SJCRH30 (cell line): ENCODE results near the gene GPR17. TPM values are rescaled to one million over a fixed set of nuclear protein-coding genes. Genes with fewer than 3 reads are reported as not detected.
A peak's percentile ranks its signal among the peaks of the same experiment; 100 is the strongest.

ENCODE experiments used
- DNase-seq, 2 experiments: peaks; one replicate each; pipeline ENCODE4 v3.0.0-alpha.2; 2015 to 2020
- H3K27ac ChIP-seq: fragments of 250-450 bp; sonication (Bioruptor Pico); 2 replicates; pipeline ENCODE4 v1.5.1; 2020; ENCODE audit warnings: mild to moderate bottlenecking, moderate library complexity
- H3K27me3 ChIP-seq: fragments of 250-450 bp; sonication (Bioruptor Pico); 2 replicates; pipeline ENCODE4 v1.5.1; 2020; ENCODE audit warnings: mild to moderate bottlenecking, moderate library complexity
- H3K36me3 ChIP-seq: fragments of 250-450 bp; sonication (Bioruptor Pico); 2 replicates; pipeline ENCODE4 v1.5.1; 2020; ENCODE audit warnings: mild to moderate bottlenecking, moderate library complexity
- H3K4me1 ChIP-seq: fragments of 250-450 bp; sonication (Bioruptor Pico); 2 replicates; pipeline ENCODE4 v1.5.1; 2020; ENCODE audit warnings: mild to moderate bottlenecking, moderate library complexity
- H3K4me3 ChIP-seq: fragments of 250-450 bp; sonication (Bioruptor Pico); 2 replicates; pipeline ENCODE4 v1.5.1; 2020; ENCODE audit warnings: mild to moderate bottlenecking, moderate library complexity
- H3K9me3 ChIP-seq: fragments of 250-450 bp; sonication (Bioruptor Pico); replicated peaks from 2 replicates; pipeline ENCODE4 v1.5.1; 2020; ENCODE audit warnings: mild to moderate bottlenecking, moderate library complexity
- total RNA-seq: library from RNA; depleted of rRNA; stranded (reverse); fragments of >200 nt; shearing (Covaris generic); gene quantifications from 2 replicates; pipeline ENCODE4 v1.2.3, GENCODE V29; 2014

The GPR17 gene
- total RNA-seq, 1 experiment from 2014 or later, result not detected

- Histone ChIP-seq H3K4me3 (peak overlapping the region; percentile 53), H3K27ac (no peak overlapping the region), H3K36me3 (no peaks in the 10 kb centered on the region), H3K27me3 (0 out of 2 replicates have a peak, but pooled peaks cover 4% of the 10 kb centered on the region), H3K4me1 (peaks cover 18% of the 10 kb centered on the region), H3K9me3 (no peaks in the 10 kb centered on the region)
- no peak for DNase-seq
Measured at GRCh38 chr2:127681976-127682857, 36.3 kb downstream of the GPR17 start.

- Histone ChIP-seq H3K36me3 (no peaks in the 10 kb centered on the region), H3K4me3 (no peak overlapping the region; the same call in 1 of the 2 replicates), H3K9me3 (no peaks in the 10 kb centered on the region), H3K27me3 (0 out of 2 replicates have a peak, but pooled peaks cover 4% of the 10 kb centered on the region), H3K27ac (0 out of 2 replicates have a peak overlapping the region, but pooled peaks have one; percentile 3), H3K4me1 (peaks cover 18% of the 10 kb centered on the region)
- DNase-seq, result no peak
Measured at GRCh38 chr2:127683056-127683455, 37.1 kb downstream of the GPR17 start.

GRCh38 chr2:127683757-127684156 lies 37.8 kb downstream of the GPR17 start:
- Histone ChIP-seq H3K9me3 (no peaks in the 10 kb centered on the region; the same call in 1 of the 2 replicates), H3K4me1 (peaks cover 18% of the 10 kb centered on the region), H3K27me3 (no peaks in the 10 kb centered on the region), H3K36me3 (no peaks in the 10 kb centered on the region), H3K27ac (0 out of 2 replicates have a peak overlapping the region, but pooled peaks have one; percentile 3), H3K4me3 (peak overlapping the region; percentile 25; the same call in 1 of the 2 replicates)
- DNase-seq, result peak; percentile 39 to 59

- peaks cover 18% of the 10 kb centered on the region for H3K4me1 ChIP-seq
- no peaks in the 10 kb centered on the region for H3K27me3 ChIP-seq
- DNase-seq, result no peak
- H3K4me3 ChIP-seq, result no peak overlapping the region
- H3K9me3 ChIP-seq, result no peaks in the 10 kb centered on the region; the same call in none of the 2 replicates
- H3K36me3 ChIP-seq, result no peaks in the 10 kb centered on the region
- H3K27ac ChIP-seq, result no peak overlapping the region
Measured at GRCh38 chr2:127685410-127686080, 39.6 kb downstream of the GPR17 start.

- no peak for DNase-seq
- Histone ChIP-seq H3K27me3 (no peaks in the 10 kb centered on the region), H3K4me3 (no peak overlapping the region), H3K27ac (no peak overlapping the region), H3K4me1 (peaks cover 6% of the 10 kb centered on the region; the same call in 1 of the 2 replicates), H3K9me3 (peaks cover 6% of the 10 kb centered on the region), H3K36me3 (no peaks in the 10 kb centered on the region)
Measured at GRCh38 chr2:127688405-127688804, 42.5 kb downstream of the GPR17 start.

- peaks cover 6% of the 10 kb centered on the region for H3K9me3 ChIP-seq
- no peaks in the 10 kb centered on the region for H3K36me3 ChIP-seq
- H3K27me3 ChIP-seq, result no peaks in the 10 kb centered on the region
- no peak overlapping the region for H3K27ac ChIP-seq
- no peak overlapping the region for H3K4me3 ChIP-seq
- H3K4me1 ChIP-seq, result no peaks in the 10 kb centered on the region
- DNase-seq, result no peak
Measured at GRCh38 chr2:127690696-127691095, 44.7 kb downstream of the GPR17 start.

- Histone ChIP-seq H3K27me3 (no peaks in the 10 kb centered on the region), H3K27ac (no peak overlapping the region)
- DNase-seq, result no peak
Measured at GRCh38 chr2:127694986-127695385, 49.0 kb downstream of the GPR17 start.

GRCh38 chr2:127695491-127696472 lies 49.8 kb downstream of the GPR17 start:
- Histone ChIP-seq H3K27me3 (no peaks in the 10 kb centered on the region), H3K4me3 (peak overlapping the region; percentile 34), H3K9me3 (peaks cover 6% of the 10 kb centered on the region; the same call in 1 of the 2 replicates), H3K36me3 (no peaks in the 10 kb centered on the region), H3K27ac (no peak overlapping the region), H3K4me1 (no peaks in the 10 kb centered on the region)
- peak in 1 of 2 experiments; percentile 56 for DNase-seq

More at GRCh38 chr2:127694986-127695385, 49.0 kb downstream of the GPR17 start:
- H3K36me3 ChIP-seq, result no peaks in the 10 kb centered on the region
- H3K4me1 ChIP-seq, result no peaks in the 10 kb centered on the region
- peaks cover 6% of the 10 kb centered on the region for H3K9me3 ChIP-seq
- H3K4me3 ChIP-seq, result no peak overlapping the region; the same call in 1 of the 2 replicates

GRCh38 chr2:127697482-127698180 lies 51.7 kb downstream of the GPR17 start:
- H3K36me3 ChIP-seq, result no peaks in the 10 kb centered on the region
- H3K27me3 ChIP-seq, result no peaks in the 10 kb centered on the region
- no peaks in the 10 kb centered on the region for H3K4me1 ChIP-seq
- no peak overlapping the region for H3K4me3 ChIP-seq
- no peak overlapping the region for H3K27ac ChIP-seq
- DNase-seq, result no peak
- H3K9me3 ChIP-seq, result no peaks in the 10 kb centered on the region

GRCh38 chr2:127698553-127699355 lies 52.8 kb downstream of the GPR17 start:
- H3K27ac ChIP-seq, result no peak overlapping the region
- H3K4me3 ChIP-seq, result no peak overlapping the region
- H3K9me3 ChIP-seq, result no peaks in the 10 kb centered on the region

GRCh38 chr2:127700527-127701192 lies 54.7 kb downstream of the GPR17 start:
- Histone ChIP-seq H3K27me3 (no peaks in the 10 kb centered on the region), H3K4me3 (peak overlapping the region; percentile 67), H3K4me1 (no peaks in the 10 kb centered on the region), H3K36me3 (peaks cover 9% of the 10 kb centered on the region; the same call in 1 of the 2 replicates), H3K27ac (peak overlapping the region; percentile 62), H3K9me3 (no peaks in the 10 kb centered on the region)
- no peak for DNase-seq

More at GRCh38 chr2:127698553-127699355, 52.8 kb downstream of the GPR17 start:
- no peaks in the 10 kb centered on the region for H3K4me1 ChIP-seq
- H3K36me3 ChIP-seq, result peaks cover 3% of the 10 kb centered on the region; the same call in 1 of the 2 replicates
- DNase-seq, result no peak
- no peaks in the 10 kb centered on the region for H3K27me3 ChIP-seq

GRCh38 chr2:127701193-127701650 lies 55.3 kb downstream of the GPR17 start, which contains the start of gene SFT2D3:
SFT2D3 (plus strand) TSS chr2:127701497; CDS start chr2:127701529, 32 bp downstream.
- DNase-seq, result peak; percentile 92 to 93
- Histone ChIP-seq H3K9me3 (no peaks in the 10 kb centered on the region), H3K27ac (peak within 1 kb of the TSS; percentile 62)

More at GRCh38 chr2:127701193-127701650, 55.3 kb downstream of the GPR17 start, which contains the start of gene SFT2D3:
- Histone ChIP-seq H3K36me3 (peaks cover 9% of the 10 kb centered on the region; the same call in 1 of the 2 replicates), H3K4me3 (peak within 1 kb of the TSS; percentile 67), H3K27me3 (no peaks in the 10 kb centered on the region), H3K4me1 (no peaks in the 10 kb centered on the region)
